Transverse colon (tissue), 4 donors: Measurements from ENCODE around the gene IL20RA. TPM values are rescaled to one million over a fixed set of nuclear protein-coding genes. Genes with fewer than 3 reads are reported as not detected.

Experiments used
- DNase-seq: peaks from one replicate; pipeline ENCODE4 v3.0.0-alpha.2; 2019
- H3K27ac ChIP-seq, 4 donors: fragments of 200-600 bp; sonication (generic); 2 replicates each; pipeline ENCODE4 v1.5.1; 2016 to 2018; ENCODE audit warnings: inconsistent platforms in 4 of 4
- H3K27me3 ChIP-seq: fragments of 200-600 bp; sonication (generic); 2 replicates; pipeline ENCODE4 v1.5.1; 2017; ENCODE audit warnings: inconsistent platforms
- H3K36me3 ChIP-seq, 4 donors: fragments of 200-600 bp; sonication (generic); 2 replicates each; pipeline ENCODE4 v1.5.1; 2017 to 2019; ENCODE audit warnings: inconsistent platforms in 4 of 4
- H3K4me1 ChIP-seq, 4 donors: fragments of 200-600 bp; sonication (generic); 2 replicates each; pipeline ENCODE4 v1.5.1; 2017 to 2020; ENCODE audit warnings: inconsistent platforms in 4 of 4
- H3K4me3 ChIP-seq, 4 donors: fragments of 200-600 bp; sonication (generic); 1 replicate in 1 of 4; 2 replicates in 3 of 4; pipeline versions ENCODE4 v1.5.1 to v1.6.1; 2017 to 2019; ENCODE audit warnings: inconsistent platforms in 4 of 4
- H3K9me3 ChIP-seq, 2 donors: fragments of 200-600 bp; sonication (generic); 2 replicates each; pipeline ENCODE4 v1.5.1; 2017 to 2019; ENCODE audit warnings: inconsistent platforms in 2 of 2
- CTCF ChIP-seq, 5 experiments: fragments of 200-600 bp in 3 of 5; fragments of 450-650 bp in 2 of 5; sonication (generic) in 3 of 5; IDR thresholded peaks; 1 replicate in 2 of 5; 2 replicates in 3 of 5; pipeline ENCODE4 v1.5.1; 2016 to 2017; ENCODE audit warnings: antibody characterized with exemption in 5 of 5, inconsistent platforms in 3 of 5, mild to moderate bottlenecking in 2 of 5, moderate library complexity in 1 of 5
- EP300 ChIP-seq: sonication (generic); formaldehyde crosslinking; IDR thresholded peaks from one replicate; pipeline ENCODE4 v1.6.1; 2017; ENCODE audit warnings: antibody characterized with exemption, low read depth
- POLR2A ChIP-seq: fragments of 450-650 bp; IDR thresholded peaks from one replicate; pipeline ENCODE4 v1.6.1; 2016; ENCODE audit warnings: antibody characterized with exemption, mild to moderate bottlenecking, moderate library complexity
- POLR2AphosphoS5 ChIP-seq, 3 donors: sonication (generic); formaldehyde crosslinking; IDR thresholded peaks; one replicate each; pipeline ENCODE4 v1.6.1; 2016; ENCODE audit warnings: antibody characterized with exemption in 3 of 3
- WGBS, 2 donors: methylation state at CpG; one replicate each; pipeline ENCODE4 v1.1.5; 2018; ENCODE audit warnings: low coverage in 1 of 2; 5-methylcytosine and 5-hydroxymethylcytosine counted together
- in situ Hi-C, 4 donors: fragments of 200-750 bp; cut with MboI; loops; one replicate each; pipeline versions ENCODE4 v1.15.0 to v1.15.1; 2017; ENCODE audit warnings: low sequenced_read_pairs in 3 of 4, low pct_ligation_motif_present in 1 of 4, low pct_unique_long_range_greater_than_20kb in 1 of 4
- intact Hi-C: fragments of 100-400 bp; cut with DNase I; formaldehyde crosslinking; loops from one replicate; pipeline ENCODE4 v1.15.1; 2023; ENCODE audit warnings: low total_unique reads
- total RNA-seq, 4 donors: library from RNA; depleted of rRNA; stranded (reverse); fragments of >200 nt; gene quantifications; one replicate each; pipeline ENCODE4 v1.1.0, GENCODE V29; 2016

The IL20RA gene
- total RNA-seq, 4 donors from 2014 or later = 7.4 to 20.5 (median 11.3) TPM

DNA sequence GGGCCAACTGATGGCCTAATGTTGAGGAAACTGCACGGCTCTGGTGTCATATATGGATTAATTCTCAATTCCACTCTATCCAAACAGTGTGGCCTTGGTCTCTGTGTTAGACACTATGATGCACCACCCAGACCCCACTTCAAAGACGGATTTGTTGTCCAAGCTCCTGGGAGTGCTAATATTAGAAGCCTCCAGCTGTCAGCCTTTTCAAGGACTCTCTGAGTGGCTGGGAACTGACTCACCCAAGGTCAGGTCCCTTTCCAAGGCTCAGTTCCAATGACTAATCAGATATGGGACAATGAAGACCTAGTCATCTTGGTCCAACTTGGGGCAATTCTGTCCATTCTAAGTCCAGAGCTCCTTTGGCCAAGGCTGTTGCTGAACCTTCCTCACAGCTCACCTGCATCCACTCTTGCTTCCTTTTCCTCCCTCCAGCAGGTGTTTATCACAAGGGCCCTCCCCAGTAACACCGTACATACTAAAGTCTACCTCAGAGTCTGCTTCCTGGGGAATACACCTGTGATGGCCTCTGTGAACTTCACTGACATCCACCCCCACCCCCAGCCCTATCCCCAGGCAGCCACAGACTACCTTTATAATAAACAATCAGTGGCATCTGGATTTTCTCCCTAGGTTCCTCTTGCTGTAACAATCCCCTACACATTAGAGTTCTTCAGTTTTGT lies 7.2 kb upstream of the IL20RA start:
- H3K27ac ChIP-seq = no peak overlapping the region
- no peaks in the 10 kb centered on the region for H3K9me3 ChIP-seq
- peaks cover 13% of the 10 kb centered on the region for H3K27me3 ChIP-seq
- no peaks in the 10 kb centered on the region for H3K4me1 ChIP-seq
- no peaks in the 10 kb centered on the region for H3K36me3 ChIP-seq
- WGBS, 2 donors = 29 to 74% methylated on average over 1 to 3 of the region's 3 CpGs
- in situ Hi-C loops (no loop called here), intact Hi-C loops (no loop called here)
- no peak for TF ChIP-seq EP300
- TF ChIP-seq POLR2A = no peak
- TF ChIP-seq CTCF (IDR thresholded peaks at IDR 0.05) = no peak
- no peak for TF ChIP-seq POLR2AphosphoS5 (IDR thresholded peaks at IDR 0.05)
- DNase-seq = no peak
- no peak overlapping the region for H3K4me3 ChIP-seq

DNA sequence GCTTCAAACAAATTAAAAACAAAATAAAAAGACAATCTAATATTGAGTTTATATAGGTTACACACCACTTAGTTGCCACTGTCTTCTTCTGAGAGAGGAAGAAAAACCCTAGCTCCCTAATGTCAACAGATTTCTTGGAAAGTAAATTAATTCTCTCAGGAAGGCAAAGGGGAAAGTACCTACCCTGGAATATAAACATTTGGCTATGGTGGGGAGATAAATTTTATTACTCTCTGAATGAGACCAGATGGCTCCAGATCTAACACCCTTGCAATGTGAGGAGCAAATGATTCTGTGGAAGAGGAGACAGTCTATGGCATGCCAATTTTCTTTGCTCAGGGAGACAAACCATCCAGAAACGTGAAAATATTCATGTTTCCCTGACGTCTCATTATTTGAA lies 4.3 kb upstream of the IL20RA start:
- Histone ChIP-seq H3K27me3 (peaks cover 21% of the 10 kb centered on the region), H3K4me3 (no peak overlapping the region), H3K4me1 (peaks cover 0 to 7% (median 0%) of the 10 kb centered on the region in 4 donors), H3K27ac (no peak overlapping the region), H3K36me3 (no peaks in the 10 kb centered on the region), H3K9me3 (no peaks in the 10 kb centered on the region)
- 18 to 19% methylated on average over 2 of the region's 2 CpGs for WGBS, 2 donors
- intact Hi-C loops = loop anchor here (5.0 kb wide), 1 partner anchor 708 kb away; no protein-coding TSS in a partner anchor
- in situ Hi-C loops = no loop called here
- TF ChIP-seq CTCF (IDR thresholded peaks at IDR 0.05) (no peak), POLR2AphosphoS5 (IDR thresholded peaks at IDR 0.05) (no peak), POLR2A (no peak), EP300 (no peak)
- DNase-seq = no peak

- DNase-seq = no peak
- 87 to 96% methylated on average over 5 of the region's 5 CpGs for WGBS, 2 donors
- intact Hi-C loops (loop anchor here (5.0 kb wide), 1 partner anchor 710 kb away; no protein-coding TSS in a partner anchor), in situ Hi-C loops (no loop called here)
- Histone ChIP-seq H3K4me3 (no peak overlapping the region), H3K27ac (no peak overlapping the region), H3K4me1 (peaks cover 0 to 25% (median 3%) of the 10 kb centered on the region in 4 donors), H3K27me3 (peaks cover 35% of the 10 kb centered on the region), H3K36me3 (no peaks in the 10 kb centered on the region), H3K9me3 (no peaks in the 10 kb centered on the region)
- TF ChIP-seq CTCF (IDR thresholded peaks at IDR 0.05) = no peak
These were observed 2.2 kb upstream of the IL20RA start for GRCh38 chr6:137046871-137047412.

DNA sequence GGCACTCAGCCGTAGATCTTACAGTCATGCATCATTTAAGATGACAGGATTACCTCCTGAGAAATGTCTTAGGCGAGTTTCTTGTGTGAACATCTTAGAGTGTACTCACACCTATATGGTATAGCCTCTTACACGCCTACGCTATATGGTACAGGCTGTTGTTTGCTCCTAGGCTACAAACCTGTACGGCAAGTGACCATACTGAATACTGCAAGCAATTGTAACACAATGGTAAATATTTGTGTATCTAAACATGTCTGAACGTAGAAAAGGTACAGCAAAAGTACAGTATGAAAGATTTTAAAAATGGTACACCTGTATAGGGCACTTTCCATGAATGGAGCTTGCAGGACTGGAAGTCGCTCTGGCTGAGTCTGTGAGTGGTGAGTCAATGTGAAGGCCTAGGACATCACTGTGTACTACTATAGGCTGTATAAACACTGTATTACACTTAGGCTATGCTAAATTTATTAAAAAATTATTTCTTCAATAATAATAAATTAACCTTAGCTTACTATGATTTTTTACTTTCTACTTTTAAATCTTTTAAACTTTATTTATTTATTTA lies 541 bp upstream of the IL20RA start:
- Histone ChIP-seq H3K4me1 (peaks cover 0 to 26% (median 3%) of the 10 kb centered on the region in 4 donors), H3K4me3 (peak overlapping the region in 3 of 4 donors; percentile 63 to 87 (median 72)), H3K9me3 (no peaks in the 10 kb centered on the region), H3K27me3 (peaks cover 37% of the 10 kb centered on the region), H3K36me3 (no peaks in the 10 kb centered on the region), H3K27ac (peak overlapping the region; percentile 59 to 85 (median 82))
- DNase-seq = no peak
- TF ChIP-seq EP300 (no peak), POLR2A (no peak), POLR2AphosphoS5 (IDR thresholded peaks at IDR 0.05) (no peak), CTCF (IDR thresholded peaks at IDR 0.05) (no peak)
- intact Hi-C loops (loop anchor here (5.0 kb wide), 1 partner anchor 712 kb away; no protein-coding TSS in a partner anchor), in situ Hi-C loops (no loop called here)
- 58 to 73% methylated on average over 3 to 7 of the region's 7 CpGs for WGBS, 2 donors
